Psoas muscle (tissue), 8 donors: Measurements from ENCODE around the gene DNAJC9. TPM values are rescaled to one million over a fixed set of nuclear protein-coding genes. Genes with fewer than 3 reads are reported as not detected.

ENCODE experiments used
- ATAC-seq, 4 donors: fragments of 200-7000 bp; cut with Tn5 transposase; one replicate each; pipeline ENCODE4 v1.9.1; 2020; ENCODE audit warnings: moderate library complexity in 3 of 4, mild to moderate bottlenecking in 2 of 4
- DNase-seq, 2 donors: peaks; one replicate each; pipeline ENCODE4 v3.0.0-alpha.2; 2020
- H3K27ac ChIP-seq: fragments of 200-600 bp; one replicate; pipeline ENCODE4 v1.8.0; 2022
- H3K27me3 ChIP-seq, 3 donors: fragments of 200-600 bp in 1 of 3; one replicate each; pipeline versions ENCODE4 v1.6.1 to v1.8.0; 2013 to 2022; ENCODE audit warnings: low read length in 2 of 3, mild to moderate bottlenecking in 2 of 3, moderate library complexity in 1 of 3; ENCODE audit not compliant: insufficient read depth in 3 of 3
- H3K36me3 ChIP-seq, 2 donors: fragments of 200-600 bp in 1 of 2; one replicate each; pipeline versions ENCODE4 v1.6.1 to v1.8.0; 2013 to 2022; ENCODE audit warnings: low read depth in 1 of 2, mild to moderate bottlenecking in 1 of 2, moderate library complexity in 1 of 2; ENCODE audit not compliant: insufficient read depth in 1 of 2
- H3K4me1 ChIP-seq: fragments of 200-600 bp; one replicate; pipeline ENCODE4 v1.8.0; 2022
- H3K4me3 ChIP-seq: fragments of 200-600 bp; one replicate; pipeline ENCODE4 v1.8.0; 2022; ENCODE audit warnings: mild to moderate bottlenecking
- H3K9me3 ChIP-seq: fragments of 200-600 bp; one replicate; pipeline ENCODE4 v1.8.0; 2022
- CTCF ChIP-seq: fragments of 200-600 bp; IDR thresholded peaks from one replicate; pipeline ENCODE4 v1.8.0; 2022; ENCODE audit warnings: antibody characterized with exemption
- WGBS, 3 donors: extraction: QIAGEN DNeasy Blood & Tissue Kit; methylation state at CpG; one replicate each; pipeline versions ENCODE4 v1.1.6 to v1.1.7; 2013; 5-methylcytosine and 5-hydroxymethylcytosine counted together
- intact Hi-C, 2 donors: fragments of 100-400 bp; cut with DNase I; formaldehyde crosslinking; loops; one replicate each; pipeline versions ENCODE4 v1.11.0 to v1.14.2; 2022
- polyA plus RNA-seq, 3 donors: library from polyadenylated mRNA; stranded (reverse); fragments of 200-250 nt; gene quantifications; one replicate each; pipeline ENCODE4 v1.2.3, GENCODE V29; 2013
- total RNA-seq, 4 donors: library from RNA; stranded (reverse); fragmentation: NEBNext Ultra II Directional in 2 of 4; extraction: Animal tissue kit (Norgen Biotek cat#: 25700) in 2 of 4; gene quantifications; one replicate each; pipeline versions ENCODE4 v1.2.1 to v1.2.4, GENCODE V29; 2021 to 2023
- donor health status: healthy with polysubstance abuse.
- donor health status: DM: no; HTN: no; CAD: no; lungs with moderate emphysema.
- donor health status: Bipolar disorder and iron deficiency.
- donor health status: healthy.
- donor health status: DM: yes; HTN: yes; CAD: no.
- donor health status: DM: no; HTN: no; CAD: no.
- donor health status: DM: no; HTN: no; CAD: no.
- donor health status: DM: yes; HTN: yes; CAD: no.

The DNAJC9 gene
- total and polyA plus RNA-seq, 7 donors: 6.3 to 16.6 (median 9.3) TPM

- Histone ChIP-seq H3K9me3 (no peaks in the 10 kb centered on the region), H3K4me1 (peaks cover 4% of the 10 kb centered on the region), H3K27ac (no peak overlapping the region), H3K36me3 (peaks cover 2 to 13% of the 10 kb centered on the region in 2 donors), H3K4me3 (no peak overlapping the region), H3K27me3 (no peaks in the 10 kb centered on the region)
- ATAC-seq: no peak
- no peak for DNase-seq
- no peak for TF ChIP-seq CTCF
- intact Hi-C loops: no loop called here
Measured at GRCh38 chr10:73225518-73225917, 21.5 kb downstream of the DNAJC9 start.

DNA sequence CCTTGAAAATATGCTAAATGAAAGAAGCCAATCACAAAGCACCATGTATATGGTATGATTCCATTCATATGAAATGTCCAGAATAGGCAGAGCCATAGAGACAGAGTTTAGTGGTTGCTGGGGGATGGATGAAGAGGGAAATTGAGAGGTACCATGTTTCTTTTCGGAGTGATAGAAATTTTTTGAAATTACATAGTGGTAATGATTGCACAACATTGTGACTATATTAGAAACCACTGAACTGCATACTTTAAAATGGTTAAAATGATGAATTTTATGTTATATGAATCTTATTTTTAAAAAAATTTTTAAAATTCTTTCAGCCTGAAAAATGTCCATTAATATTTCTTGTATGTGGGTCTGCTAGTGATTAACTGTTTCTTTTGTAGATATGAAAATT lies 26.1 kb downstream of the DNAJC9 start:
- WGBS, 3 donors: 96 to 100% (median 100%) methylated on average over 1 of the region's 1 CpG
- intact Hi-C loops: no loop called here
- no peaks in the 10 kb centered on the region for H3K9me3 ChIP-seq

GRCh38 chr10:73219384-73219783 lies 27.7 kb downstream of the DNAJC9 start:
- Histone ChIP-seq H3K27me3 (no peaks in the 10 kb centered on the region), H3K27ac (no peak overlapping the region), H3K4me1 (no peaks in the 10 kb centered on the region), H3K4me3 (no peak overlapping the region), H3K9me3 (no peaks in the 10 kb centered on the region), H3K36me3 (peaks cover 0 to 46% of the 10 kb centered on the region in 2 donors)
- intact Hi-C loops: no loop called here
- TF ChIP-seq CTCF: no peak
- ATAC-seq (no peak), DNase-seq (no peak)

More for the DNA sequence above, 26.1 kb downstream of the DNAJC9 start:
- TF ChIP-seq CTCF: no peak
- H3K4me3 ChIP-seq: no peak overlapping the region
- no peak overlapping the region for H3K27ac ChIP-seq
- no peaks in the 10 kb centered on the region for H3K4me1 ChIP-seq
- no peak for ATAC-seq
- H3K36me3 ChIP-seq: peaks cover 0 to 46% of the 10 kb centered on the region in 2 donors
- DNase-seq: no peak
- no peaks in the 10 kb centered on the region for H3K27me3 ChIP-seq

- 92 to 95% (median 94%) methylated on average over 2 of the region's 2 CpGs for WGBS, 3 donors
- no peak overlapping the region for H3K27ac ChIP-seq
- no peaks in the 10 kb centered on the region for H3K4me1 ChIP-seq
- no peaks in the 10 kb centered on the region for H3K27me3 ChIP-seq
- H3K36me3 ChIP-seq: peaks cover 0 to 46% of the 10 kb centered on the region in 2 donors
- no peak overlapping the region for H3K4me3 ChIP-seq
- H3K9me3 ChIP-seq: no peaks in the 10 kb centered on the region
- TF ChIP-seq CTCF: no peak
- intact Hi-C loops: no loop called here
- ATAC-seq (no peak), DNase-seq (no peak)
Measured at GRCh38 chr10:73218431-73219191, 28.4 kb downstream of the DNAJC9 start.

GRCh38 chr10:73217628-73218027 lies 29.4 kb downstream of the DNAJC9 start:
- Histone ChIP-seq H3K27me3 (no peaks in the 10 kb centered on the region), H3K9me3 (no peaks in the 10 kb centered on the region), H3K4me1 (no peaks in the 10 kb centered on the region), H3K27ac (no peak overlapping the region), H3K36me3 (peaks cover 0 to 51% of the 10 kb centered on the region in 2 donors), H3K4me3 (no peak overlapping the region)
- 94 to 97% (median 96%) methylated on average over 2 of the region's 2 CpGs for WGBS, 3 donors
- ATAC-seq (no peak), DNase-seq (no peak)
- intact Hi-C loops: no loop called here
- TF ChIP-seq CTCF: no peak
